MG63 (cell line): Measurements from ENCODE around the gene MTX1. TPM values are rescaled to one million over a fixed set of nuclear protein-coding genes. Genes with fewer than 3 reads are reported as not detected.
"Not testable (repeated sequence)": the region's sequence is repeated elsewhere in the genome, so short reads cannot be mapped to it uniquely, and the experiment has no call there.

Source experiments
- DNase-seq: peaks from one replicate; pipeline ENCODE4 v3.0.0-alpha.2; 2020
- H3K27me3 ChIP-seq: fragments of 250-450 bp; sonication (Bioruptor Pico); 2 replicates; pipeline ENCODE4 v1.5.1; 2020; ENCODE audit warnings: mild to moderate bottlenecking, moderate library complexity
- H3K36me3 ChIP-seq: fragments of 250-450 bp; sonication (Bioruptor Pico); 2 replicates; pipeline ENCODE4 v1.5.1; 2020; ENCODE audit warnings: mild to moderate bottlenecking, moderate library complexity
- H3K4me3 ChIP-seq: fragments of 250-450 bp; sonication (Bioruptor Pico); 2 replicates; pipeline ENCODE4 v1.5.1; 2020; ENCODE audit warnings: mild to moderate bottlenecking, moderate library complexity
- H3K9me3 ChIP-seq: fragments of 250-450 bp; sonication (Bioruptor Pico); 2 replicates; pipeline ENCODE4 v1.5.1; 2020; ENCODE audit warnings: mild to moderate bottlenecking, moderate library complexity
- total RNA-seq: library from RNA; depleted of rRNA; stranded (reverse); fragments of >200 nt; shearing (Covaris generic); gene quantifications from 2 replicates; pipeline ENCODE4 v1.2.3, GENCODE V29; 2014; ENCODE audit warnings: low replicate concordance

Gene MTX1
- total RNA-seq, 1 experiment from 2014 or later: 97.2 TPM

DNA sequence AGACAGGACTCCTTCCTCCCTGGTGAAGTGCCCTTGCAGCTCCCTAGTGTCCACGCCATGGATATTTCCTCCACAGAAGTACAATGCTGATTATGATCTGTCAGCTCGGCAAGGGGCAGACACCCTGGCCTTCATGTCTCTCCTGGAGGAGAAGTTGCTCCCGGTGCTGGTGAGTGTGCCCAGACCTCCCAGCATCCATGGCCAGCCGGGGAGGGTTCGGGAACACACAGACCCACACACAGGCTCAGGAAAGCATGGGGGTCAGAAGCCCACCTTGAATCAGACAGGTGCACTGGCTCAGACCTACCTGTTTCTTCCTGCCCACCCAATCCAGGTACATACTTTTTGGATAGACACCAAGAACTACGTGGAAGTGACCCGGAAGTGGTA, 3.6 kb downstream of the MTX1 start:
- not testable (repeated sequence) for H3K4me3 ChIP-seq, DNase-seq, H3K9me3 ChIP-seq, H3K36me3 ChIP-seq, H3K27me3 ChIP-seq

GRCh38 chr1:155214702-155215101, 6.2 kb downstream of the MTX1 start:
- H3K4me3 ChIP-seq, H3K27me3 ChIP-seq: not testable (repeated sequence)

DNA sequence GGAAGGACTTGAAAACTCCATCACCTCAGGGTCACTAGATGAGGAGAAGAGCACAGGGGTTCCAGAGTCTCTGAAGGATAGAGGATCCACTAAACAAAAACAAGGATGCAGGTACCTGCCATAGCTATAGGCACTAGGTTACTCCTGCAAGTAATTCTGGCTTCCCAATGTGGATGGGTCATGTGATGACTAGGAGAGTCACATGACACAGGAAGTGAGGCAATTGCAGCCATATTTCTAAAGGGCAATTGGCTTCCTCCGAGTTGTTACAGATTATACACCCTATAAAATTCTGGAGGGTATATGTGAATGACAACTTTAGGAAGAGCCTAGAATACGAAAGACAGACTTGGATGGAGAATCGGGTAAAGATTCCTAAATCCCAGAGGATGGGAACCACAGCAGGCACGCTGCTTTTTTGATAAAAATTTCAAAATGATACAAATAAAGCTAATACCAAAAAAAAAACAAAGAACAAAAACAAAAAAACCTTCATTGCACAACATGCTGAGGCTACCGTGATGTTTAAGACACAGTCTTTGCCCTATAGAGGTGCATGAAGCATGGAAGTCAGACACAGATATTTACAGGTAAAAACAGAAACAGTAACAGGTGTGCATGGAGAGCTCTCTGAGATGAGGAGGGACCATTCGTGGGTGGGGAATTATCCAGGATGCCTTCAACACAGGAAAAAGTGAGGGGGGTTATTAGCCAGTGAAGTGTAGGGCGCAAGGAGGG, 10.5 kb downstream of the MTX1 start:
- Histone ChIP-seq H3K4me3 (no peak overlapping the region), H3K9me3 (no peaks in the 10 kb centered on the region), H3K36me3 (peaks cover 2% of the 10 kb centered on the region; the same call in 1 of the 2 replicates), H3K27me3 (no peaks in the 10 kb centered on the region)
- no peak for DNase-seq

More at GRCh38 chr1:155214702-155215101, 6.2 kb downstream of the MTX1 start:
- H3K9me3 ChIP-seq, H3K36me3 ChIP-seq, DNase-seq: not testable (repeated sequence)

DNA sequence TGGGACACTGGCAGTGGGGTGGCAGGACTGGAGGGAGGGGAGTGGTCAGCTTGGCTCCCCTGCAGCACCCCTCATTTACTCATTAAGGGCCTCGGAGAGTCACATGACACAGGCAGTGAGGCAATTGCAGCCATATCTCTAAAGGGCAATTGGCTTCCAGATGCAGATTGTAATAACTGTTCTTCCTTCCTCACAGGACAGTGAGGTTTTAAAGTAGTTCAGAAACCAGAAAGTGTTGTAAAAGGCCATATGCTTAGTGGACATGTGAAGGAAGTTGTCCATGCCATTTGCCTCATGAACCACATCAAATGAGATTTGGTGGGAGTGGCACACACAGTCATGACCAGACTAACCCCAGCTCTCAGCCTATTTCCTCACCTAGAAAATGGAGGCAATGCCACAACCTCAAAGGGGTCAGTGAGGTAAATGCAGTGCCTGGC, 11.1 kb downstream of the MTX1 start:
- Histone ChIP-seq H3K36me3 (peaks cover 6% of the 10 kb centered on the region), H3K27me3 (no peaks in the 10 kb centered on the region), H3K9me3 (no peaks in the 10 kb centered on the region), H3K4me3 (no peak overlapping the region)
- no peak for DNase-seq

- H3K4me3 ChIP-seq, H3K27me3 ChIP-seq, H3K9me3 ChIP-seq, H3K36me3 ChIP-seq, DNase-seq: not testable (repeated sequence)
Observed at GRCh38 chr1:155220211-155220965, 11.9 kb downstream of the MTX1 start.

DNA sequence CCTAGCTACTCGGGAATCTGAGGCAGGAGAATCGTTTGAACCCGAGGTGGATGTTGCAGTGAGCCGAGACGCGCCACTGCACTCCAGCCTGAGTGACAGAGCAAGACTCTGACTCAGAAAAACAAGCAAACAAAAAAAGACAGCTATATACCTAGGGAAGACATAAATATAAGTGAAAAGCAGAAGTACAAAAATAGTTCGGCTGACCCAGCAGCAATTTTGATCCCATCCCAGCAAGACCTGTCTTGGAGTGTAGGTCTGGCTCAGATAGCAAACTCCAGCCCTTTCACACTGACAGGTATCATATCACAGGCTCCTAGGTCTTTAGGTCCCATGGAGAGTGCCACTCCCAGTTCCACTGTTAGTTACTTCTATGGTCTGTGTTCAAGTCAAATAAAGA, 14.6 kb downstream of the MTX1 start:
- Histone ChIP-seq H3K9me3 (no peaks in the 10 kb centered on the region), H3K36me3 (peaks cover 6% of the 10 kb centered on the region), H3K27me3 (no peaks in the 10 kb centered on the region), H3K4me3 (no peak overlapping the region)
- DNase-seq: no peak

GRCh38 chr1:155225404-155225759, 16.9 kb downstream of the MTX1 start:
- H3K4me3 ChIP-seq, H3K9me3 ChIP-seq, DNase-seq, H3K27me3 ChIP-seq, H3K36me3 ChIP-seq: not testable (repeated sequence)

DNA sequence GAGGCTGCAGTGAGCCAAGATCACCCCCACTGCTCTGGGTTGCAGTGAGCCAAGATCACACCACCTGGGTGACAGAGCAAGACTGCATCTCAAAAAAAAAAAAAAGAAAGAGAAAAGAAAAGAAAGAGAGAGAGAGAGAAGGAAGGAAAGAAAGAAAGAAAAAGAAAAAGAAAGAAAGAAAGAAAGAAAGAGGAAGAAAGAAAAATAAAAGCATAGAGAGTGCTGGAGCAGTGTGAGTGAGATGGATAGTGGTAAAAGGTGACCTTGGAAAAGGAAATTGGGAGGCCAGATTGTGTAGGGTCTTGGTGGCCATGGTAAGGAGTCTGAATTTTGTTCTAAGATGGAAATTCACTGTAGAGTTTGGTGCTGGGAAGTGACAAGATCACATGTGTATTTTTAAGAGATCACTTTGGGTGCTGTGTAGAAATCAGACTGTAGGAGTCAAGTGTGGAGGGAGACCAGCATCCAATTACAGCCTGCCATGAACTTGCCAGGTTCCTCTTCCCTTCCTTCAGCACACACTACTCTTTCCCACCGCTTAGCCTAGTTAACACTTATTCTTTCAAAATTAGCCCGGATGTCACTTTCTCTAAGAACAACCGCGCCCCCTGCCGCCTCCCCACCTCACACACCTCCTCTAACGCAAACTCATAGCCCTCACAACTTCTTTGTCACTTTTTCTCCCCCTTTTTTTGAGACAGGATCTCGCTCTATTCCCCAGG, 17.9 kb downstream of the MTX1 start:
- DNase-seq: peak; percentile 69
- Histone ChIP-seq H3K9me3 (no peaks in the 10 kb centered on the region), H3K4me3 (peak overlapping the region; percentile 70), H3K27me3 (no peaks in the 10 kb centered on the region), H3K36me3 (peaks cover 4% of the 10 kb centered on the region)

DNA sequence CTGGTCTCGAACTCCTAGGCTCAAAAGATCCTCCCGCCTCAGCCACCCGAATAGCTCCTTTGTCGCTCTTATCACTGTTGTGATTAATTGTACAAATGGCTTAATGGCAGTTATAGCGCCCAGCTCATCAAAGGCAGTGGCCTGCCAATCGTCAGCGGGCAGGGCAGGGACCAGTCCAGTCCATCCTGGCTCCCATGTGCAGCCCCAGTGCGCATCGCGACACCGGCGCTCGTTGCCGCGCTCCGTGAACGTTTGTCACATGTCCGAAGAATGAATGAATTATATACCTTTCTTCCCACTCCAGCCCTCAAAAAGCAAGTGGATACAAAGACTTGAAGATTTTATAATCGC, 18.4 kb downstream of the MTX1 start:
- peak; percentile 51 for DNase-seq
- peak overlapping the region; percentile 70 for H3K4me3 ChIP-seq
- no peaks in the 10 kb centered on the region for H3K9me3 ChIP-seq
- H3K36me3 ChIP-seq: peaks cover 4% of the 10 kb centered on the region
- H3K27me3 ChIP-seq: no peaks in the 10 kb centered on the region

- H3K9me3 ChIP-seq: no peaks in the 10 kb centered on the region
- H3K4me3 ChIP-seq: peak overlapping the region; percentile 70
- peaks cover 4% of the 10 kb centered on the region for H3K36me3 ChIP-seq
- no peaks in the 10 kb centered on the region for H3K27me3 ChIP-seq
- peak; percentile 100 for DNase-seq
Observed at GRCh38 chr1:155227261-155228095, 19.0 kb downstream of the MTX1 start.

DNA sequence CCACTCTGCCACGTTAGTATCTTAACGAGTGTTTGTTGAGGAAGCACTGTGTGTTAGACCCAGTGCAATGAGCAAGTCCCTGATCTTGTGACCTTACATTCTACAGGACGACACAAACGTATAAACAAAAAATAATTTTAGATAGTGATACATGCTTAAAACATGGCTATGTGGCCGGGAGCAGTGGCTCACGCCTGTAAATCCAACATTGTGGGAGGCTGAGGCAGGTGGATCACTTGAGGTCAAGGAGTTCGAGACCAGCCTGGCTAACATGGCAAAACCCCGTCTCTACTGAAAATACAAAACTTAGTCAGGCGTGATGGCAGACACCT, 19.6 kb downstream of the MTX1 start:
- H3K27me3 ChIP-seq: no peaks in the 10 kb centered on the region

GRCh38 chr1:155231302-155231701, 22.8 kb downstream of the MTX1 start:
- DNase-seq, H3K4me3 ChIP-seq, H3K27me3 ChIP-seq, H3K36me3 ChIP-seq, H3K9me3 ChIP-seq: not testable (repeated sequence)

More for the DNA sequence above, 19.6 kb downstream of the MTX1 start:
- Histone ChIP-seq H3K9me3 (no peaks in the 10 kb centered on the region), H3K4me3 (peak overlapping the region; percentile 70), H3K36me3 (peaks cover 4% of the 10 kb centered on the region)
- no peak for DNase-seq

GRCh38 chr1:155232001-155232978, 23.8 kb downstream of the MTX1 start:
- H3K9me3 ChIP-seq, H3K27me3 ChIP-seq, H3K36me3 ChIP-seq, H3K4me3 ChIP-seq, DNase-seq: not testable (repeated sequence)

DNA sequence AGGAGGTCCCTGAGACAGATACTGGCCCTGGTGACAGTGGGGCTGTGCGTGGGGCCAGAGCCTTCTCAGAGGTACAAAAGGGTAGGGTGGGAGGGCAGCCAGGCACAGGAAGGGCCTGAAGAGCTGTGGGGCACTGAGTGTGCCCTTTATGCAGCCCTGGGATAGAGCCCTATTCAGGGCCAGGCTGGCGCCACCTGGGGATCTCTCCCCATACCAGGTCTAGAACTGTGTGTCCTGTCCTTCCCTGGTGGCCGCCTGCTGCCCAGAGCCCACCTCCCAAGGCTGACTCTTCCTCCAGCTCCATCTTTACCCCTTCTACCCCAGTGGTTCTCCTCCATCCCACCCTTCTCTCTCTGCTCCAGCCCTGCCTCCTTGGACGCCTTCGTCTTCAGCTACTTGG, 25.0 kb downstream of the MTX1 start:
- not testable (repeated sequence) for H3K9me3 ChIP-seq, H3K27me3 ChIP-seq, DNase-seq, H3K36me3 ChIP-seq, H3K4me3 ChIP-seq

DNA sequence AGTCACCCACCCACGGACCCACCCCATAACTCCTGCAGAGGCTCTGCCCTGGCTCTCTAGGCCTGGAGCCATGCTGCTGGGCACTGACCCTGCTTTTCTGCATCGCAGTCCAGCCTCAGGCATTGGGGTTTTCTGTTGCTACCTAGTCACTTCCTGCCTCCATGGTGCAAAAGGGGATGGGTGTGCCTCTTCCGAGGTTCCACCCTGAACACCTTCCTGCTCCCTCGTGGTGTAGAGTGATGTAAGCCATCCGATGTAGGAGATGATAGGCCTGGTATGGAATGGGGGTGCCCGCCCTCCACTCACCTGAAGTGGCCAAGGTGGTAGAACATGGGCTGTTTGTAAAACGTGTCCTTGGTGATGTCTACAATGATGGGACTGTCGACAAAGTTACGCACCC, 26.9 kb downstream of the MTX1 start:
- not testable (repeated sequence) for H3K9me3 ChIP-seq, DNase-seq, H3K4me3 ChIP-seq, H3K36me3 ChIP-seq, H3K27me3 ChIP-seq

GRCh38 chr1:155236451-155236850, 28.0 kb downstream of the MTX1 start:
- H3K27me3 ChIP-seq: no peaks in the 10 kb centered on the region
- H3K36me3 ChIP-seq: no peaks in the 10 kb centered on the region; the same call in 1 of the 2 replicates
- DNase-seq: no peak
- H3K4me3 ChIP-seq: no peak overlapping the region
- H3K9me3 ChIP-seq: no peaks in the 10 kb centered on the region
